Measurements from ENCODE around the gene ITGA3.
"Not testable (repeated sequence)": the region's sequence is repeated elsewhere in the genome, so short reads cannot be mapped to it uniquely, and the experiment has no call there.

The ITGA3 gene

DNA sequence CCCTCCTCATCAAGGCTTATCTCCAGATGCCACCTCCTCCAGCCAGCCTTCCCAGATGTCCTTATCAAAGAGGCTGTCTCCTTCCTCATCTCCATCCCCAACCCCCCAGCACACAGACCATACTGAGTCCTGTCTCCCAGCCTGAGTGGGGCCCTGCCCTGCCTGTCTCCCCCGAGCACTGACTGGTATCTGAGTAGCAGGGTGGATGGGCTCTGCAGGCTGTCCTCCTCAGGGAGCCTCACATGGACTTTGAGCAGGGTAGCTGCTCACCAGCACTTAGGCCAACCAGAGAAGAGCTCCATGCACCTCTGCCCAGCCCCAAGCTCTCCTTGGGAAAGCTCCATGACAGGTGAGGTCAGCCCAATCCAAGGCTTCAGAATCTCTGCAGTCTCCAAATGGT is 20.0 kb upstream of the ITGA3 start:
- no peak for DNase-seq

DNA sequence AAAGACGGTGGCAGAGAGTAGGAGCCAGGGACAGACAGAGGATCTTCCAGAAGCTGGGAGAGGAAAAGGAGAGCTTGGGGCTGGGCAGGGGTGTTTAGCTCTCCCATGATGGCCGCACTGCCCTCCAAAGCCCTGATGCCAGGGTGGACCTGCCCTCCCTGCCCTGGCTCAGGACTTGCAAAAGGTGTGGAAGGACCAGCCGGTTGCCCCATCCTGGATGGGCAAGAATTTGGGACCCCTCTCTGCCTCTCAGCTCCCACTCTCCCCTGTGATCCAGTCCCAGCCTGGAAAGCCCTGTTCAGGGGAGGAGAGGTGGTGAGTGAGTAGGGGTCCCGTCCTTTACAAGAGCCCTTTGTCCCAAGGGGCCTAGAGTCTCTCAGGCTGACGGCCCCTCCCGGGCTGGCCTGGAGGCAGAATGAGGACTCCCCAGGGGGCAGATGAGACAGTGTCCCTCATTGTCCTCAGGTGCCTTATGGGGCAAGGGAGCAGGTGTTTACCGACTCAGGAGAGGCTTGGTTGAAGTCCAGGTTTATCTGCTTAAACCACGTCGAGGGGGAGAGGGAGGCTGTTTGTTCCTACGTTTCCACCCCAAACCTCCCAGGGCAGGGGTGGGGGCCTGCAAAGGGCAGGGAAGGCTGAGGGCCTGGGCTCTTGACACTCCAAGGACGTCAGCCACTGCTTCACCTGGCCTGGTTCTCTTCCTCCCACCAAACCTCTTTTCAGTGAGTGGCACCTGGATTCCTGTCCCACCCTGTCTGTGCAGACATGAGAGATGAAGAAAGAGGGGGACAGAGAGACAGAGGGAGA is 19.3 kb upstream of the ITGA3 start:
- peak; percentile 72 for DNase-seq

GRCh38 chr17:50037321-50038107 is 18.4 kb upstream of the ITGA3 start:
- DNase-seq: no peak

GRCh38 chr17:50039058-50039457 is 16.9 kb upstream of the ITGA3 start:
- DNase-seq: no peak

GRCh38 chr17:50040496-50040895 is 15.4 kb upstream of the ITGA3 start:
- DNase-seq: not testable (repeated sequence)

GRCh38 chr17:50042211-50042610 is 13.7 kb upstream of the ITGA3 start:
- no peak for DNase-seq

- no peak for DNase-seq
Measured at GRCh38 chr17:50043290-50044148, 12.4 kb upstream of the ITGA3 start.

- DNase-seq: no peak
Measured at GRCh38 chr17:50044483-50044882, 11.4 kb upstream of the ITGA3 start.

DNA sequence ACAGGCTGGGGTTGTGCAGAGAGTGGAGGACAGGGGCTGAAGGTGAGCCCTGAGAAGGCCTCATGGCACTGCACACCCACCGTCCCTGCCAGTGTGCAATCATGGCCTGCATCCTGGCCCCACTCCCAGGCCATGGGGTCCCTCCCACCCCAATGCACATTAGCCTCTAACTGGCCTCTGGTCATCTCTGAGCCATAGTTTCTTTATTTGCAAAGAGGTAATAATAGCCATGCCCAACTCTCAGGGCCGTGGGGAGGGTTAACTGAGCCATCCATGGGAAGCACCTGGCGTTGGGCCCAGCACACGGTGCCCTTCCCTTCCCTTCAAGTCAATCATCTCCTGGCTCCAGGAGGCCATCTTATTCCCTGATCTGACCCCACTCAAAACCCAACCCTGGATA is 10.8 kb upstream of the ITGA3 start:
- no peak for DNase-seq

GRCh38 chr17:50046179-50046578 is 9.7 kb upstream of the ITGA3 start:
- DNase-seq: no peak

DNA sequence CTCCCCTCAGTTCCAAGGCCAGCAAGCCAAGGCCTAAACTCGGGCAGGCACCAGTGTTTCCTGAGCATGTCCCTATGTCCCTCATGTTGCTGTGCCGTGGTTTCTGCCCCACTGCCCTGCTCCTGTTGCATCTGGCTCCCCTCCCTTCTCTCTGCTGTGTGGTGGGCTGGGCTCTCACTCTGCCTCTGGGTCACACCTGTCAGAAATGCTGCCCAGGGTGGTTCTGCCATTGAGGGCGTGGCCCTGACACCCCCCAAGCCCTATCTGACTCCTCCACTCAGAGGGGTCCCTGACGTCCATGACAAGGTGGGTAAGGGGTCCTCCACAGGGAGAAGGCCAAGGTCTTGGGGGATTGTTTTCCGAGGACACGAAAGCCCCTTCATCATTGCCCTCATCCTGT is 9.2 kb upstream of the ITGA3 start:
- no peak for DNase-seq

- no peak for DNase-seq
Measured at GRCh38 chr17:50047083-50047482, 8.8 kb upstream of the ITGA3 start.

- DNase-seq: no peak
Measured at GRCh38 chr17:50047488-50048126, 8.3 kb upstream of the ITGA3 start.

- no peak for DNase-seq
Measured at GRCh38 chr17:50048146-50048720, 7.7 kb upstream of the ITGA3 start.

GRCh38 chr17:50048988-50049387 is 6.9 kb upstream of the ITGA3 start:
- DNase-seq: no peak

GRCh38 chr17:50049636-50050035 is 6.3 kb upstream of the ITGA3 start:
- no peak for DNase-seq

DNA sequence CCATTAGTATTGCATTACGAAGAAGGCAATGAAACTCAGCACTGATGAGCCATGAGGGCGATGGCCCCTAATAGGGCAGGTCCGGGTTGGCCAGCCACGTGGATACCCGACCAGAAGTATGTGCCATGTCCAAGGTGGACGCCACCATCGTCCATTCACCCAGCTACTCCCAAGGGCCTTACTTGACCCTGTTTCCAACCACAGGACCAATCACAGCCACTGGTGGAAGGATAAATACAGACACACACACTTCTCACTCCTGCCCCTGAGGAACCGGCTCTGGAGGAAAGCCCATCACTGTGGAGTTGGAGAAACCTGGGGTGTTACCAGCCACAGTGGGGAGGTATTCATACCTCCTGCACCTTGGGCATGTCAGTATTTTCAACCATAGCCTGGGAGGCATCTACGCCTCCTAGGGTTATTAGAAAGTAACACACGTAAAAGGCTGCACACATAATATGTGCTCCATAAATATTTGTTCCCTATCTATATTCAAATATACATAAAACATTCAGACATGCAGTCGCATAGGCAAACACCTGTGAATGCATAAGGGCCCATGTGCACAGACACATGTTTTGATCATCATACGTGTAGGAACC is 5.4 kb upstream of the ITGA3 start:
- no peak for DNase-seq

- no peak for DNase-seq
Measured at GRCh38 chr17:50051082-50051576, 4.8 kb upstream of the ITGA3 start.

- no peak for DNase-seq
Measured at GRCh38 chr17:50051606-50052005, 4.3 kb upstream of the ITGA3 start.

DNA sequence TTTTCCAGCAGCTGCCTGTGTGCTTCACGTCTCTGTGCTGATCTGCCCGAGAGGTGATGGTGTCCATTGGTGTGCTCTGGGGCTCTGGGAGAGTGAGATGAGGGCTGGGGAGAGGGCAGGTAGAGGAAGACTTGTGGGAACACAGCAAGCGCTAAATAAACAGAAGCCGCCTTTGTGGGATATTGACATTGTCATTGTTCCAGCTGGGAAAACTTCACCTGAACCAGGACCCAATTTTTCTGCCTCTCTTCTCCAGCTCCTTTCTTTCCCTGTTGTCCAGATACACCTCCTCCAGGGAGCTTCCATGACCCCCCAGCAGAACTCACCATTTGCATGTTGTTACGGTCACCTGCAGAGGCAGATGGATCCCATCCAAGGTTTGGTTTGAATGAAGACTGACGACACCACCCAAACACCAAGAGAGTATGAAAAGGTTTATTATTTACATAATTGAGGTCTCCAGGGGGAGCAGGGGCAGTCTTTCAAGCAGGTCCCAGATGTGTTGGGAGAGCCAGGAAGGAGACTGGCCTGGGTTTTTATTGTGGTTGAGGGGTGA is 3.6 kb upstream of the ITGA3 start:
- DNase-seq: peak; percentile 91
